Measurements from ENCODE around the gene GRIK4. TPM values are rescaled to one million over a fixed set of nuclear protein-coding genes. Genes with fewer than 3 reads are reported as not detected.

GRIK4 gene
- polyA plus RNA-seq, 1 experiment: not detected

GRCh38 chr11:120903686-120904085 is 392.1 kb downstream of the GRIK4 start:
- ChIA-PET CTCF (no interaction called here), POLR2A (no interaction called here)
- no peaks in the 10 kb centered on the region for H3K36me3 ChIP-seq (ENCODE audit: control insufficient read depth, insufficient read depth, low read length)
- no peak for DNase-seq (ENCODE audit: low read depth)
- H3K27me3 ChIP-seq (ENCODE audit: control insufficient read depth, insufficient read depth, low read length): no peaks in the 10 kb centered on the region
- no peak for TF ChIP-seq CTCF (IDR thresholded peaks at IDR 0.05; ENCODE audit: insufficient read depth, low read depth, low read length)
- no peak overlapping the region for H3K4me3 ChIP-seq (ENCODE audit: low read depth, low read length)

GRCh38 chr11:120904116-120904515 is 392.6 kb downstream of the GRIK4 start:
- Histone ChIP-seq H3K4me3 (ENCODE audit: low read depth, low read length) (no peak overlapping the region), H3K36me3 (ENCODE audit: control insufficient read depth, insufficient read depth, low read length) (no peaks in the 10 kb centered on the region), H3K27me3 (ENCODE audit: control insufficient read depth, insufficient read depth, low read length) (no peaks in the 10 kb centered on the region)
- no peak for TF ChIP-seq CTCF (IDR thresholded peaks at IDR 0.05; ENCODE audit: insufficient read depth, low read depth, low read length)
- CTCF ChIA-PET: no interaction called here
- DNase-seq (ENCODE audit: low read depth): no peak
- POLR2A ChIA-PET: no interaction called here

- no peak for DNase-seq (ENCODE audit: low read depth)
- H3K27me3 ChIP-seq (ENCODE audit: control insufficient read depth, insufficient read depth, low read length): no peaks in the 10 kb centered on the region
- POLR2A ChIA-PET: no interaction called here
- no peaks in the 10 kb centered on the region for H3K36me3 ChIP-seq (ENCODE audit: control insufficient read depth, insufficient read depth, low read length)
- CTCF ChIA-PET: no interaction called here
- H3K4me3 ChIP-seq (ENCODE audit: low read depth, low read length): no peak overlapping the region
- no peak for TF ChIP-seq CTCF (IDR thresholded peaks at IDR 0.05; ENCODE audit: insufficient read depth, low read depth, low read length)
These were observed 395.2 kb downstream of the GRIK4 start for GRCh38 chr11:120906766-120907165.

- ChIA-PET POLR2A (no interaction called here), CTCF (no interaction called here)
- TF ChIP-seq CTCF (IDR thresholded peaks at IDR 0.05; ENCODE audit: insufficient read depth, low read depth, low read length): no peak
These were observed 396.4 kb downstream of the GRIK4 start for GRCh38 chr11:120907971-120908370.

GRCh38 chr11:120908461-120909181 is 397.1 kb downstream of the GRIK4 start:
- CTCF ChIA-PET: no interaction called here
- no peak for TF ChIP-seq CTCF (IDR thresholded peaks at IDR 0.05; ENCODE audit: insufficient read depth, low read depth, low read length)
- Histone ChIP-seq H3K36me3 (ENCODE audit: control insufficient read depth, insufficient read depth, low read length) (no peaks in the 10 kb centered on the region), H3K4me3 (ENCODE audit: low read depth, low read length) (no peak overlapping the region), H3K27me3 (ENCODE audit: control insufficient read depth, insufficient read depth, low read length) (no peaks in the 10 kb centered on the region)
- no peak for DNase-seq (ENCODE audit: low read depth)
- POLR2A ChIA-PET: no interaction called here

More at GRCh38 chr11:120907971-120908370, 396.4 kb downstream of the GRIK4 start:
- Histone ChIP-seq H3K4me3 (ENCODE audit: low read depth, low read length) (no peak overlapping the region), H3K36me3 (ENCODE audit: control insufficient read depth, insufficient read depth, low read length) (no peaks in the 10 kb centered on the region), H3K27me3 (ENCODE audit: control insufficient read depth, insufficient read depth, low read length) (no peaks in the 10 kb centered on the region)
- DNase-seq (ENCODE audit: low read depth): no peak

All from BJ (cell line).